HepG2 (cell line): ENCODE data around the gene CRIM1. TPM values are rescaled to one million over a fixed set of nuclear protein-coding genes. Genes with fewer than 3 reads are reported as not detected.

ENCODE experiments used
- CBFB ChIP-seq: sonication (generic); formaldehyde crosslinking; IDR thresholded peaks from 2 replicates; pipeline ENCODE4 v1.4.0; 2020; ENCODE audit warnings: missing genetic modification reagents
- CEBPG ChIP-seq: IDR thresholded peaks from 2 replicates; pipeline ENCODE4 v1.6.1; 2016
- CREB1 ChIP-seq, 2 experiments: fragments of 450-650 bp in 1 of 2; IDR thresholded peaks; 2 replicates each; pipeline ENCODE4 v1.6.1; 2016 to 2017; ENCODE audit warnings: control low read depth in 1 of 2, mild to moderate bottlenecking in 1 of 2, missing compliant biosample characterization in 1 of 2, missing genetic modification characterization in 1 of 2
- CREB3 ChIP-seq: sonication (generic); formaldehyde crosslinking; IDR thresholded peaks from 2 replicates; pipeline ENCODE4 v1.5.0; 2020; ENCODE audit warnings: missing genetic modification reagents
- ELF1 ChIP-seq: sonication (generic); formaldehyde crosslinking; IDR thresholded peaks from 2 replicates; pipeline ENCODE4 v1.4.0; 2020; ENCODE audit warnings: missing genetic modification reagents
- FOXP1 ChIP-seq, 2 experiments: fragments of 450-650 bp in 1 of 2; IDR thresholded peaks; 2 replicates each; pipeline ENCODE4 v1.6.1; 2017 to 2018; ENCODE audit warnings: antibody characterized with exemption in 1 of 2
- GATAD2A ChIP-seq: IDR thresholded peaks from 2 replicates; pipeline ENCODE4 v1.6.1; 2016
- LCORL ChIP-seq, 2 experiments: fragments of 450-650 bp in 1 of 2; sonication (generic) in 1 of 2; formaldehyde crosslinking in 1 of 2; IDR thresholded peaks; 2 replicates each; pipeline versions ENCODE4 v1.5.0 to v1.6.1; 2017 to 2020; ENCODE audit warnings: antibody characterized with exemption in 1 of 2, missing genetic modification reagents in 1 of 2
- MXI1 ChIP-seq: IDR thresholded peaks from 3 replicates; pipeline ENCODE4 v1.6.1; 2012; ENCODE audit warnings: low read depth, low read length, inconsistent platforms, borderline replicate concordance
- NCOA2 ChIP-seq: sonication (generic); formaldehyde crosslinking; IDR thresholded peaks from 2 replicates; pipeline ENCODE4 v1.8.0; 2022; ENCODE audit warnings: inconsistent platforms
- SOX13 ChIP-seq, 3 experiments: fragments of 450-650 bp in 1 of 3; sonication (generic) in 1 of 3; formaldehyde crosslinking in 1 of 3; IDR thresholded peaks in 2 of 3; conservative IDR thresholded peaks in 1 of 3; 2 replicates each; pipeline versions ENCODE4 v1.5.0 to v1.6.1; 2016 to 2020; ENCODE audit warnings: antibody characterized with exemption in 1 of 3, mild to moderate bottlenecking in 1 of 3, missing compliant biosample characterization in 1 of 3, missing genetic modification reagents in 1 of 3, moderate library complexity in 1 of 3
- SOX6 ChIP-seq, 2 experiments: fragments of 450-650 bp in 1 of 2; sonication (generic) in 1 of 2; formaldehyde crosslinking in 1 of 2; IDR thresholded peaks; 2 replicates each; pipeline versions ENCODE4 v1.4.0 to v1.6.1; 2017 to 2020; ENCODE audit warnings: antibody characterized with exemption in 1 of 2, mild to moderate bottlenecking in 1 of 2, missing genetic modification reagents in 1 of 2
- TGIF2 ChIP-seq: IDR thresholded peaks from 2 replicates; pipeline ENCODE4 v1.6.1; 2016; ENCODE audit warnings: control low read depth, missing compliant biosample characterization
- ZKSCAN8 ChIP-seq: IDR thresholded peaks from 2 replicates; pipeline ENCODE4 v1.6.1; 2016; ENCODE audit warnings: borderline replicate concordance, missing genetic modification reagents, missing compliant biosample characterization
- ZNF629 ChIP-seq: sonication (generic); formaldehyde crosslinking; conservative IDR thresholded peaks from 2 replicates; pipeline ENCODE4 v1.5.0; 2020; ENCODE audit warnings: missing genetic modification reagents
- polyA plus RNA-seq, 8 experiments: library from polyadenylated mRNA; depleted of rRNA in 3 of 8; stranded (reverse) in 7 of 8; unstranded in 1 of 8; fragments of >200 nt; fragmentation: Illumina TruSeq in 4 of 8; extraction: Trizol in 4 of 8; gene quantifications; 2 replicates each; pipeline versions ENCODE4 v1.2.1 to v1.2.3, GENCODE V29; 2011 to 2016; ENCODE audit warnings: low read depth in 4 of 8, missing spikeins in 1 of 8, mixed read lengths in 1 of 8; ENCODE audit not compliant: insufficient read depth in 1 of 8
- total RNA-seq, 5 experiments: library from RNA; depleted of rRNA; stranded (reverse); fragments of >200 nt; fragmentation: Illumina TruSeq; extraction: Trizol; gene quantifications; 2 replicates each; pipeline ENCODE4 v1.2.3, GENCODE V29; 2016; ENCODE audit warnings: low read depth in 1 of 5
- TF ChIP-seq, protein P1 (sequence below): IDR thresholded peaks from 2 replicates; pipeline ENCODE4 v1.6.1; 2016; ENCODE audit warnings: mild to moderate bottlenecking
- TF ChIP-seq, protein P2 (sequence below): sonication (generic); formaldehyde crosslinking; IDR thresholded peaks from 2 replicates; pipeline ENCODE4 v1.4.0; 2020; ENCODE audit warnings: missing genetic modification reagents
- TF ChIP-seq, protein P3 (sequence below): IDR thresholded peaks from 2 replicates; pipeline ENCODE4 v1.4.0; 2020; ENCODE audit warnings: mild to moderate bottlenecking, missing genetic modification reagents
- TF ChIP-seq, protein P4 (sequence below): sonication (generic); IDR thresholded peaks from 2 replicates; pipeline ENCODE4 v1.6.1; 2016; ENCODE audit warnings: low read depth, borderline replicate concordance

Gene CRIM1
- total and polyA plus RNA-seq, 2 of the 13 experiments (the other 11 are each of a cell fraction or from before 2014, with no cell fraction given) = 39.1 to 69.9 TPM

DNA sequence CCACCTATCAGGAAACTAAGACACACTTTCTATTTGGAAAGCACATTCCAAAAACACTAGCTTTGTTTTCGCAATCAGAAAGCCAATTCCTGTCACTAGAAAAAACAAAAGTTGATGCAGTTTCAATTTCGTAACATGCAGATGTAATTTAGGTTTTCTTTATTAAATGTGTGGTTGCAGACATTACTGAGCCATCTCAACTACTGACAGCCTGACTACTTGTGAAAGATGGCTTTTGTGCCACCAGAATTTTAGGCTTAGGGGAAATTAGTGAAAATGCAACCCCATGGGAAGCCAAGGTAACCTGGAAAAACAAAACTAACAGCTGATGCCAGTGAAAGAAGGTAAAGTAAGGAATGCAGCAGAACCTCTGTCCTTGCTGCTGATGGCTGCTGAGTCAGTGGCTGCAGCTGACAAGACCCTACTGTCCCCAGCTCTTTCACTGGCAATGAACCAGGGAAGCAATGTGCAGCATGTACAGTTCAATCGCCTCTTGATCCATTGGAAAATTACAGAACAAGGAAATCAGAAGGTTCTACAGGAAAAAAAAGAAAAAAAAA, 207.5 kb downstream of the CRIM1 start (continued):
- 0 out of 2 replicates have a peak, but pooled peaks have one; percentile 3 for TF ChIP-seq LCORL (IDR thresholded peaks at IDR 0.05)
- TF ChIP-seq LCORL (CRISPR knock-in tag; IDR thresholded peaks at IDR 0.05) = no peak
- TF ChIP-seq CREB1 (IDR thresholded peaks at IDR 0.05) = no peak
- TF ChIP-seq CREB1 (CRISPR knock-in tag; IDR thresholded peaks at IDR 0.05) = 0 out of 2 replicates have a peak, but pooled peaks have one; percentile 14
- no peak for TF ChIP-seq ZNF629
- TF ChIP-seq, protein P1, sequence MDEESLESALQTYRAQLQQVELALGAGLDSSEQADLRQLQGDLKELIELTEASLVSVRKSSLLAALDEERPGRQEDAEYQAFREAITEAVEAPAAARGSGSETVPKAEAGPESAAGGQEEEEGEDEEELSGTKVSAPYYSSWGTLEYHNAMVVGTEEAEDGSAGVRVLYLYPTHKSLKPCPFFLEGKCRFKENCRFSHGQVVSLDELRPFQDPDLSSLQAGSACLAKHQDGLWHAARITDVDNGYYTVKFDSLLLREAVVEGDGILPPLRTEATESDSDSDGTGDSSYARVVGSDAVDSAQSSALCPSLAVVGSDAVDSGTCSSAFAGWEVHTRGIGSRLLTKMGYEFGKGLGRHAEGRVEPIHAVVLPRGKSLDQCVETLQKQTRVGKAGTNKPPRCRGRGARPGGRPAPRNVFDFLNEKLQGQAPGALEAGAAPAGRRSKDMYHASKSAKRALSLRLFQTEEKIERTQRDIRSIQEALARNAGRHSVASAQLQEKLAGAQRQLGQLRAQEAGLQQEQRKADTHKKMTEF (CRISPR knock-in tag) = 0 out of 2 replicates have a peak, but pooled peaks have one; percentile 15
- TF ChIP-seq FOXP1 (IDR thresholded peaks at IDR 0.05) = no peak
- peak; percentile 13; the same call in 1 of the 2 replicates for TF ChIP-seq FOXP1 (CRISPR knock-in tag; IDR thresholded peaks at IDR 0.05)
- no peak for TF ChIP-seq MXI1
- no peak for TF ChIP-seq SOX6 (IDR thresholded peaks at IDR 0.05)
- peak; percentile 34; the same call in 1 of the 2 replicates for TF ChIP-seq SOX6 (CRISPR knock-in tag; IDR thresholded peaks at IDR 0.05)
- TF ChIP-seq ZKSCAN8 = 0 out of 2 replicates have a peak, but pooled peaks have one; percentile 23
- TF ChIP-seq TGIF2 (CRISPR knock-in tag) = peak; percentile 38; the same call in 1 of the 2 replicates
- TF ChIP-seq, protein P2, sequence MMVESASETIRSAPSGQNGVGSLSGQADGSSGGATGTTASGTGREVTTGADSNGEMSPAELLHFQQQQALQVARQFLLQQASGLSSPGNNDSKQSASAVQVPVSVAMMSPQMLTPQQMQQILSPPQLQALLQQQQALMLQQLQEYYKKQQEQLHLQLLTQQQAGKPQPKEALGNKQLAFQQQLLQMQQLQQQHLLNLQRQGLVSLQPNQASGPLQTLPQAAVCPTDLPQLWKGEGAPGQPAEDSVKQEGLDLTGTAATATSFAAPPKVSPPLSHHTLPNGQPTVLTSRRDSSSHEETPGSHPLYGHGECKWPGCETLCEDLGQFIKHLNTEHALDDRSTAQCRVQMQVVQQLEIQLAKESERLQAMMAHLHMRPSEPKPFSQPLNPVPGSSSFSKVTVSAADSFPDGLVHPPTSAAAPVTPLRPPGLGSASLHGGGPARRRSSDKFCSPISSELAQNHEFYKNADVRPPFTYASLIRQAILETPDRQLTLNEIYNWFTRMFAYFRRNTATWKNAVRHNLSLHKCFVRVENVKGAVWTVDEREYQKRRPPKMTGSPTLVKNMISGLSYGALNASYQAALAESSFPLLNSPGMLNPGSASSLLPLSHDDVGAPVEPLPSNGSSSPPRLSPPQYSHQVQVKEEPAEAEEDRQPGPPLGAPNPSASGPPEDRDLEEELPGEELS (CRISPR knock-in tag) = 0 out of 2 replicates have a peak, but pooled peaks have one; percentile 46
- TF ChIP-seq CEBPG (CRISPR knock-in tag) = peak; percentile 80
- TF ChIP-seq, protein P3, sequence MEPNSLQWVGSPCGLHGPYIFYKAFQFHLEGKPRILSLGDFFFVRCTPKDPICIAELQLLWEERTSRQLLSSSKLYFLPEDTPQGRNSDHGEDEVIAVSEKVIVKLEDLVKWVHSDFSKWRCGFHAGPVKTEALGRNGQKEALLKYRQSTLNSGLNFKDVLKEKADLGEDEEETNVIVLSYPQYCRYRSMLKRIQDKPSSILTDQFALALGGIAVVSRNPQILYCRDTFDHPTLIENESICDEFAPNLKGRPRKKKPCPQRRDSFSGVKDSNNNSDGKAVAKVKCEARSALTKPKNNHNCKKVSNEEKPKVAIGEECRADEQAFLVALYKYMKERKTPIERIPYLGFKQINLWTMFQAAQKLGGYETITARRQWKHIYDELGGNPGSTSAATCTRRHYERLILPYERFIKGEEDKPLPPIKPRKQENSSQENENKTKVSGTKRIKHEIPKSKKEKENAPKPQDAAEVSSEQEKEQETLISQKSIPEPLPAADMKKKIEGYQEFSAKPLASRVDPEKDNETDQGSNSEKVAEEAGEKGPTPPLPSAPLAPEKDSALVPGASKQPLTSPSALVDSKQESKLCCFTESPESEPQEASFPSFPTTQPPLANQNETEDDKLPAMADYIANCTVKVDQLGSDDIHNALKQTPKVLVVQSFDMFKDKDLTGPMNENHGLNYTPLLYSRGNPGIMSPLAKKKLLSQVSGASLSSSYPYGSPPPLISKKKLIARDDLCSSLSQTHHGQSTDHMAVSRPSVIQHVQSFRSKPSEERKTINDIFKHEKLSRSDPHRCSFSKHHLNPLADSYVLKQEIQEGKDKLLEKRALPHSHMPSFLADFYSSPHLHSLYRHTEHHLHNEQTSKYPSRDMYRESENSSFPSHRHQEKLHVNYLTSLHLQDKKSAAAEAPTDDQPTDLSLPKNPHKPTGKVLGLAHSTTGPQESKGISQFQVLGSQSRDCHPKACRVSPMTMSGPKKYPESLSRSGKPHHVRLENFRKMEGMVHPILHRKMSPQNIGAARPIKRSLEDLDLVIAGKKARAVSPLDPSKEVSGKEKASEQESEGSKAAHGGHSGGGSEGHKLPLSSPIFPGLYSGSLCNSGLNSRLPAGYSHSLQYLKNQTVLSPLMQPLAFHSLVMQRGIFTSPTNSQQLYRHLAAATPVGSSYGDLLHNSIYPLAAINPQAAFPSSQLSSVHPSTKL (CRISPR knock-in tag) = peak; percentile 48; the same call in 1 of the 2 replicates
- no peak for TF ChIP-seq SOX13 (IDR thresholded peaks at IDR 0.05)
- TF ChIP-seq SOX13 (CRISPR knock-in tag; conservative IDR thresholded peaks at IDR 0.05 in 1 of 2, IDR thresholded peaks at IDR 0.05 in 1 of 2) = peak in 1 of 2 experiments; percentile 52; a peak in 1 of 4 replicates
- TF ChIP-seq CBFB (CRISPR knock-in tag) = no peak
- no peak for TF ChIP-seq ELF1 (CRISPR knock-in tag)
- peak; percentile 57 for TF ChIP-seq GATAD2A (CRISPR knock-in tag)
- TF ChIP-seq NCOA2 (CRISPR knock-in tag) = peak; percentile 28; the same call in 1 of the 2 replicates
- TF ChIP-seq, protein P4, sequence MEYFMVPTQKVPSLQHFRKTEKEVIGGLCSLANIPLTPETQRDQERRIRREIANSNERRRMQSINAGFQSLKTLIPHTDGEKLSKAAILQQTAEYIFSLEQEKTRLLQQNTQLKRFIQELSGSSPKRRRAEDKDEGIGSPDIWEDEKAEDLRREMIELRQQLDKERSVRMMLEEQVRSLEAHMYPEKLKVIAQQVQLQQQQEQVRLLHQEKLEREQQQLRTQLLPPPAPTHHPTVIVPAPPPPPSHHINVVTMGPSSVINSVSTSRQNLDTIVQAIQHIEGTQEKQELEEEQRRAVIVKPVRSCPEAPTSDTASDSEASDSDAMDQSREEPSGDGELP = peak; percentile 74; the same call in 1 of the 2 replicates
- TF ChIP-seq CREB3 (CRISPR knock-in tag) = no peak
